ENCODE results near the gene SRRM4. TPM values are rescaled to one million over a fixed set of nuclear protein-coding genes. Genes with fewer than 3 reads are reported as not detected.

The SRRM4 gene
- total RNA-seq, 4 donors from 2014 or later, result not detected

DNA sequence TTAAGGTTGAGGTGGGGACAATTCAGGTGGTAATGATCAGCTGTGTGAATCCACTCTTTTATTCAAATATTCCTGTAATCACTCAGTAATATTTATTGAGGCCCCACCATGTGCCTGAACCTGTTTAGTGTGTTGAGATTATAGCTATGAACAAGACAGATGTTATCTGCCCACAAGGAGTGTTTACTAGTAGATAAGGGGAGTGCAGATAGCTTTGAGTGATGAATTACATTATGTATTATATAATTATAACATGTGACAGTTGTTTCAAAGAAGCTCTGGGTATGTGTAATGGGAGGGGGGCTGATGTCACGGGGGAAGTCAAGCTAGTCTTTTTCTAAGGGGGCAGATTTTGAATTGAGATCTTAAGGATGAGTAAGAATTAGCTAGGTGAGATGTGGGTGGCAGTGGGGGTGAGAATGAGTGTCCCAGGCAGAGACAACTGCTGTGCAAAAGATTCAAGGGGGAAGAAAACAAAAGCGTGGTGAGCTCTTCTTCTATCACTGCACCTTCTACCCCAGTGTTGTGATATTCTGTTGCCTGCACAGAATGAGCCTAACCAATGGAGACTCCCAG is 21.3 kb upstream of the SRRM4 start:
- H3K27ac ChIP-seq, result no peak overlapping the region
- H3K4me3 ChIP-seq, result no peak overlapping the region
- H3K36me3 ChIP-seq, result no peaks in the 10 kb centered on the region
- H3K27me3 ChIP-seq, result no peaks in the 10 kb centered on the region
- WGBS, result 74% methylated on average over 2 of the region's 2 CpGs
- no peak for DNase-seq (ENCODE audit: low spot score in 2 of 2)
- H3K4me1 ChIP-seq, result no peaks in the 10 kb centered on the region
- TF ChIP-seq EP300 (IDR thresholded peaks at IDR 0.05), result no peak
- TF ChIP-seq POLR2A (IDR thresholded peaks at IDR 0.05), result no peak
- TF ChIP-seq POLR2AphosphoS5 (IDR thresholded peaks at IDR 0.05), result no peak
- TF ChIP-seq, protein P1, sequence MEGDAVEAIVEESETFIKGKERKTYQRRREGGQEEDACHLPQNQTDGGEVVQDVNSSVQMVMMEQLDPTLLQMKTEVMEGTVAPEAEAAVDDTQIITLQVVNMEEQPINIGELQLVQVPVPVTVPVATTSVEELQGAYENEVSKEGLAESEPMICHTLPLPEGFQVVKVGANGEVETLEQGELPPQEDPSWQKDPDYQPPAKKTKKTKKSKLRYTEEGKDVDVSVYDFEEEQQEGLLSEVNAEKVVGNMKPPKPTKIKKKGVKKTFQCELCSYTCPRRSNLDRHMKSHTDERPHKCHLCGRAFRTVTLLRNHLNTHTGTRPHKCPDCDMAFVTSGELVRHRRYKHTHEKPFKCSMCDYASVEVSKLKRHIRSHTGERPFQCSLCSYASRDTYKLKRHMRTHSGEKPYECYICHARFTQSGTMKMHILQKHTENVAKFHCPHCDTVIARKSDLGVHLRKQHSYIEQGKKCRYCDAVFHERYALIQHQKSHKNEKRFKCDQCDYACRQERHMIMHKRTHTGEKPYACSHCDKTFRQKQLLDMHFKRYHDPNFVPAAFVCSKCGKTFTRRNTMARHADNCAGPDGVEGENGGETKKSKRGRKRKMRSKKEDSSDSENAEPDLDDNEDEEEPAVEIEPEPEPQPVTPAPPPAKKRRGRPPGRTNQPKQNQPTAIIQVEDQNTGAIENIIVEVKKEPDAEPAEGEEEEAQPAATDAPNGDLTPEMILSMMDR (IDR thresholded peaks at IDR 0.05), result no peak
- H3K9me3 ChIP-seq, result peaks cover 5% of the 10 kb centered on the region

DNA sequence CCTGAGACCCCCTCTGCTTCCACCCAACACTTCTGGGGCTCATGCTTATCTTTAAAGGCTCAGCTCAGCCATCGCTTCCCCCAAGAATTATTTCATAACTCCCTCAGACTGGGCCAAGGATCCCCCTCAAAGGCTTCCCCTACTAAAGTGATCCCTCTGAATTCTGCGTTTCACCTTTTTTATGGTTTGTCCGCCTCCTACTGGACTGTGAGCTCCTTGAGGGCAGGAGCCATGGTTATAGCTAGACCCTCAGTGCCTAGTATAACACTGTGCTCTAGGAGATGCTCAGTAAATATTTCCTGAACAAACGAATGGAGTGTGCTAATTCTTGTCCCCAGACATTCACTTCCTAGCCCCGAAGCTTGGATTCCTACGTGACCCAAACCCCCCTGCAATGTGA is 20.5 kb upstream of the SRRM4 start:
- WGBS, result 81% methylated on average over 6 of the region's 6 CpGs
- no peak for DNase-seq (ENCODE audit: low spot score in 2 of 2)
- Histone ChIP-seq H3K36me3 (no peaks in the 10 kb centered on the region), H3K27me3 (no peaks in the 10 kb centered on the region), H3K27ac (no peak overlapping the region), H3K4me1 (no peaks in the 10 kb centered on the region), H3K9me3 (peaks cover 5% of the 10 kb centered on the region), H3K4me3 (no peak overlapping the region)
- TF ChIP-seq POLR2AphosphoS5 (IDR thresholded peaks at IDR 0.05), result no peak
- no peak for TF ChIP-seq EP300 (IDR thresholded peaks at IDR 0.05)
- TF ChIP-seq, protein P1 (IDR thresholded peaks at IDR 0.05), result no peak
- TF ChIP-seq POLR2A (IDR thresholded peaks at IDR 0.05), result no peak

DNA sequence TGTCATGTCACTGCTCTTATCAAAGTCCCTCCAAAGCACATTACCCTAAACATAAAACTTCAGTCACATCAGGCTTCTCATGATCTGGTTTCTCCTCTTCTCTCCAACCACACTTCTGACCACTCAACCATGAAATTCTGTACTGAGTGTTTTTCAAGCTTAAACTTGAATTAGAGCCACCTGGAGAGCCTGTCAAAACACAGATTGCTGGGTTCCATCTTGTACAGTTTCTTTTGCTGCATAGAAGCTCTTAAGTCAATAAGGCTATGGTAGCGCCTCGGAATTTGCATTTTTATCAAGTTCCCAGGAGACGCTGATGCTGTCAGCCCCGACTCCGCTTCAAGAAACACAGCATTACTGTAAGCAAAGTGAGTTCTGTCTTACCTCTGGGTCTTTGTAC is 16.4 kb upstream of the SRRM4 start:
- DNase-seq (ENCODE audit: low spot score in 2 of 2), result no peak

DNA sequence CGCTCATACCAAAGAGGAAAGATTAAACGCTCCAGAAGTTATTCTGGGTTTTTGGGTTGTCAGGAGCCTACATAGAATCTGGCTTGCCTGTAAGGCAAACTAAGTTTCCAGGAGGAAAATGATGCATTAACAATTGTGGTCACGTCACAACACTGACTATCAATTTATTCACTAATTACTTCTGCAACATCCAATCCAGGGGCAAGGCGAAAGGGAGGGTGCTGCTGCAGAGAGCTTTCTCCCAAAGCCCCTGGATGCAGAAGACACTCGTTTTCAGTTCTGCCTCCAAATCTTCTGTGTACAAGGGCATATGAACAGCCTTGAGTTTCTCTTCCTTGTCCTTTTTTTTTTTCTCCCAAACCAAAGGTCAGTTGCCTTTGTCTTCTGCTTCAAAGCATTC is 10.5 kb upstream of the SRRM4 start:
- Histone ChIP-seq H3K4me3 (no peak overlapping the region), H3K36me3 (no peaks in the 10 kb centered on the region), H3K9me3 (peaks cover 4% of the 10 kb centered on the region), H3K27me3 (peaks cover 8% of the 10 kb centered on the region), H3K27ac (no peak overlapping the region), H3K4me1 (no peaks in the 10 kb centered on the region)
- TF ChIP-seq EP300 (IDR thresholded peaks at IDR 0.05), result no peak
- TF ChIP-seq, protein P1 (IDR thresholded peaks at IDR 0.05), result no peak
- no peak for TF ChIP-seq POLR2A (IDR thresholded peaks at IDR 0.05)
- TF ChIP-seq POLR2AphosphoS5 (IDR thresholded peaks at IDR 0.05), result no peak
- no peak for DNase-seq (ENCODE audit: low spot score in 2 of 2)
- 65% methylated on average over 5 of the region's 5 CpGs for WGBS

More for the DNA sequence above, 16.4 kb upstream of the SRRM4 start:
- Histone ChIP-seq H3K27me3 (no peaks in the 10 kb centered on the region), H3K4me1 (no peaks in the 10 kb centered on the region), H3K27ac (no peak overlapping the region), H3K36me3 (no peaks in the 10 kb centered on the region), H3K4me3 (no peak overlapping the region), H3K9me3 (peaks cover 9% of the 10 kb centered on the region)
- WGBS, result 86% methylated on average over 5 of the region's 5 CpGs
- TF ChIP-seq POLR2AphosphoS5 (IDR thresholded peaks at IDR 0.05) (no peak), POLR2A (IDR thresholded peaks at IDR 0.05) (no peak), EP300 (IDR thresholded peaks at IDR 0.05) (no peak)
- TF ChIP-seq, protein P1 (IDR thresholded peaks at IDR 0.05), result no peak

DNA sequence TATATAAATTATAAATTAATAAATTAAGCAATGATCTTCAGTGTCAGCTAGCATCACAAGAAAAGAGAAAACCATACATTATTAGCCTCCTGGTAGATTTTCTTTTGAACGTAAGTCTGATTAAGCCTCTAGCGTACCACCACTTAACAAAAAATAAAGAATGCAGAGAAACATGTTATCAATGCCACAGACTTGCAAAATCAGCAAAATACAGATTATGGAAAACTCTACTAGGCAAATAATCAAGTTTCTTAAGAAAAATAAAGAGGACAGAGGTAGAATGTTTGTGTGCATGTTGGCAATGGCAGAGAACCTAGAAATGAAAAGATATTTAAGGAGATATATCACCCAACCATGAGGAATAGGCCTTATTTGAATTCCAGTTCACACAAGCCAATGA is 8.4 kb upstream of the SRRM4 start:
- DNase-seq (ENCODE audit: low spot score in 2 of 2), result no peak
- Histone ChIP-seq H3K9me3 (peaks cover under 1% of the 10 kb centered on the region), H3K4me1 (no peaks in the 10 kb centered on the region), H3K27ac (no peak overlapping the region), H3K4me3 (no peak overlapping the region), H3K36me3 (no peaks in the 10 kb centered on the region), H3K27me3 (peaks cover 8% of the 10 kb centered on the region)
- TF ChIP-seq, protein P1 (IDR thresholded peaks at IDR 0.05), result no peak
- TF ChIP-seq POLR2A (IDR thresholded peaks at IDR 0.05) (no peak), POLR2AphosphoS5 (IDR thresholded peaks at IDR 0.05) (no peak), EP300 (IDR thresholded peaks at IDR 0.05) (no peak)
- WGBS, result 86% methylated on average over 2 of the region's 2 CpGs
